ENCODE data around the gene RPL3.
"Not testable (repeated sequence)": the region's sequence is repeated elsewhere in the genome, so short reads cannot be mapped to it uniquely, and the experiment has no call there.

DNA sequence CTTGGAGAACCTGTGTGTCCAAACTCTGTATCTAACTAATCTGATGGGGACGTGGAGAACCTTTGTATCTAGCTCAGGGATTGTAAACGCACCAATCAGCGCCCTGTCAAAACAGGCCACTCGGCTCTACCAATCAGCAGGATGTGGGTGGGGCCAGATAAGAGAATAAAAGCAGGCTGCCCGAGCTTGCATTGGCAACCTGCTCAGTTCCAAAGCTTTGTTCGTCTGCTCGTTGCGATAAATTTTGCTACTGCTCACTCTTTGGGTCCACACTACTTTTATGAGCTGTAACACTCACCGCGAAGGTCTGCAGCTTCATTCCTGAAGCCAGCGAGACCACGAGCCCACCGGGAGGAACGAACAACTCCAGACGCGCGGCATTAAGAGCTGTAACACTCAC, 38.8 kb upstream of the RPL3 start:
- TF ChIP-seq, protein P1, sequence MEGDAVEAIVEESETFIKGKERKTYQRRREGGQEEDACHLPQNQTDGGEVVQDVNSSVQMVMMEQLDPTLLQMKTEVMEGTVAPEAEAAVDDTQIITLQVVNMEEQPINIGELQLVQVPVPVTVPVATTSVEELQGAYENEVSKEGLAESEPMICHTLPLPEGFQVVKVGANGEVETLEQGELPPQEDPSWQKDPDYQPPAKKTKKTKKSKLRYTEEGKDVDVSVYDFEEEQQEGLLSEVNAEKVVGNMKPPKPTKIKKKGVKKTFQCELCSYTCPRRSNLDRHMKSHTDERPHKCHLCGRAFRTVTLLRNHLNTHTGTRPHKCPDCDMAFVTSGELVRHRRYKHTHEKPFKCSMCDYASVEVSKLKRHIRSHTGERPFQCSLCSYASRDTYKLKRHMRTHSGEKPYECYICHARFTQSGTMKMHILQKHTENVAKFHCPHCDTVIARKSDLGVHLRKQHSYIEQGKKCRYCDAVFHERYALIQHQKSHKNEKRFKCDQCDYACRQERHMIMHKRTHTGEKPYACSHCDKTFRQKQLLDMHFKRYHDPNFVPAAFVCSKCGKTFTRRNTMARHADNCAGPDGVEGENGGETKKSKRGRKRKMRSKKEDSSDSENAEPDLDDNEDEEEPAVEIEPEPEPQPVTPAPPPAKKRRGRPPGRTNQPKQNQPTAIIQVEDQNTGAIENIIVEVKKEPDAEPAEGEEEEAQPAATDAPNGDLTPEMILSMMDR (conservative IDR thresholded peaks at IDR 0.05; ENCODE audit: low read depth, low read length), result not testable (repeated sequence)
- not testable (repeated sequence) for TF ChIP-seq MAFK (IDR thresholded peaks at IDR 0.05; ENCODE audit: low read depth, low read length); CEBPB (IDR thresholded peaks at IDR 0.05; ENCODE audit: low read depth, low read length); SMC3 (IDR thresholded peaks at IDR 0.05; ENCODE audit: low read depth, low read length); RCOR1 (IDR thresholded peaks at IDR 0.05; ENCODE audit: insufficient replicate concordance, low read length); POLR2A (IDR thresholded peaks at IDR 0.05; ENCODE audit: low read depth, low read length); RFX5 (IDR thresholded peaks at IDR 0.05; ENCODE audit: low read depth, low read length); BHLHE40 (IDR thresholded peaks at IDR 0.05; ENCODE audit: low read depth, low read length)
- TF ChIP-seq, protein P2, sequence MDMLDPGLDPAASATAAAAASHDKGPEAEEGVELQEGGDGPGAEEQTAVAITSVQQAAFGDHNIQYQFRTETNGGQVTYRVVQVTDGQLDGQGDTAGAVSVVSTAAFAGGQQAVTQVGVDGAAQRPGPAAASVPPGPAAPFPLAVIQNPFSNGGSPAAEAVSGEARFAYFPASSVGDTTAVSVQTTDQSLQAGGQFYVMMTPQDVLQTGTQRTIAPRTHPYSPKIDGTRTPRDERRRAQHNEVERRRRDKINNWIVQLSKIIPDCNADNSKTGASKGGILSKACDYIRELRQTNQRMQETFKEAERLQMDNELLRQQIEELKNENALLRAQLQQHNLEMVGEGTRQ (IDR thresholded peaks at IDR 0.05; ENCODE audit: low read depth, low read length), result not testable (repeated sequence)
- TF ChIP-seq, protein P3, sequence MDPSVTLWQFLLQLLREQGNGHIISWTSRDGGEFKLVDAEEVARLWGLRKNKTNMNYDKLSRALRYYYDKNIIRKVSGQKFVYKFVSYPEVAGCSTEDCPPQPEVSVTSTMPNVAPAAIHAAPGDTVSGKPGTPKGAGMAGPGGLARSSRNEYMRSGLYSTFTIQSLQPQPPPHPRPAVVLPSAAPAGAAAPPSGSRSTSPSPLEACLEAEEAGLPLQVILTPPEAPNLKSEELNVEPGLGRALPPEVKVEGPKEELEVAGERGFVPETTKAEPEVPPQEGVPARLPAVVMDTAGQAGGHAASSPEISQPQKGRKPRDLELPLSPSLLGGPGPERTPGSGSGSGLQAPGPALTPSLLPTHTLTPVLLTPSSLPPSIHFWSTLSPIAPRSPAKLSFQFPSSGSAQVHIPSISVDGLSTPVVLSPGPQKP (IDR thresholded peaks at IDR 0.05; ENCODE audit: borderline replicate concordance, low read depth, low read length), result not testable (repeated sequence)

Data from IMR-90 (cell line).